Hepatocyte (in vitro differentiated cells): ENCODE data around the gene TNPO3.

Experiments used
- EZH2 ChIP-seq: fragments of 200-600 bp; sonication (generic); IDR thresholded peaks from 2 replicates; pipeline ENCODE4 v1.6.1; 2016; ENCODE audit warnings: antibody characterized with exemption, mild to moderate bottlenecking, borderline replicate concordance
- EZH2phosphoT487 ChIP-seq: fragments of 200-600 bp; sonication (generic); IDR thresholded peaks from one replicate; pipeline ENCODE4 v1.6.1; 2018; ENCODE audit warnings: antibody characterized with exemption, mild to moderate bottlenecking, low read depth, moderate library complexity; ENCODE audit not compliant: unreplicated experiment, severe bottlenecking
- TF ChIP-seq, protein P1 (sequence below): fragments of 200-600 bp; sonication (generic); IDR thresholded peaks from 2 replicates; pipeline ENCODE4 v1.5.1; 2016; ENCODE audit warnings: antibody characterized with exemption, mild to moderate bottlenecking; ENCODE audit not compliant: poor library complexity

DNA sequence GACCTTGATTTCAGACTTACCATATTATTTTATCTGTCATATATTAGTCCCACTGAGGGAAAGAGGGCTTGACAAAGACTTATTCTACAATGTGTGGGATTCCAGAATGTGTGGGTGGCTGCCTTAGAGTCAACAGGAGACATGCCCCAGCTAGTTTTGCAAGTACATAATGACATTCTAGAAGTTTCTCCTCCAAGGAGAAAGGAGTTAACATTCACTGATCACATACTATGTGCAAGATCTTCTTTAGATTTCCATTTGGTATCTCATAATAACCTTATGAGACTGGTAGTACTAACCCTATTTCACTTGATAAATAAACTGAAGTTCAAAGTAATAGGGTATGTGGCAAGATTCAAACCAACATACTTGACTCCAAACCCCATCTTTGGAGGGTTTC lies 92.0 kb downstream of the TNPO3 start:
- TF ChIP-seq, protein P1, sequence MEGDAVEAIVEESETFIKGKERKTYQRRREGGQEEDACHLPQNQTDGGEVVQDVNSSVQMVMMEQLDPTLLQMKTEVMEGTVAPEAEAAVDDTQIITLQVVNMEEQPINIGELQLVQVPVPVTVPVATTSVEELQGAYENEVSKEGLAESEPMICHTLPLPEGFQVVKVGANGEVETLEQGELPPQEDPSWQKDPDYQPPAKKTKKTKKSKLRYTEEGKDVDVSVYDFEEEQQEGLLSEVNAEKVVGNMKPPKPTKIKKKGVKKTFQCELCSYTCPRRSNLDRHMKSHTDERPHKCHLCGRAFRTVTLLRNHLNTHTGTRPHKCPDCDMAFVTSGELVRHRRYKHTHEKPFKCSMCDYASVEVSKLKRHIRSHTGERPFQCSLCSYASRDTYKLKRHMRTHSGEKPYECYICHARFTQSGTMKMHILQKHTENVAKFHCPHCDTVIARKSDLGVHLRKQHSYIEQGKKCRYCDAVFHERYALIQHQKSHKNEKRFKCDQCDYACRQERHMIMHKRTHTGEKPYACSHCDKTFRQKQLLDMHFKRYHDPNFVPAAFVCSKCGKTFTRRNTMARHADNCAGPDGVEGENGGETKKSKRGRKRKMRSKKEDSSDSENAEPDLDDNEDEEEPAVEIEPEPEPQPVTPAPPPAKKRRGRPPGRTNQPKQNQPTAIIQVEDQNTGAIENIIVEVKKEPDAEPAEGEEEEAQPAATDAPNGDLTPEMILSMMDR = no peak
- TF ChIP-seq EZH2phosphoT487 (no peak), EZH2 (no peak)
